HTERT RPE-1 (cell line): ENCODE data around the gene PVR.
"Not testable (repeated sequence)": the region's sequence is repeated elsewhere in the genome, so short reads cannot be mapped to it uniquely, and the experiment has no call there.

Experiments used
- in situ Hi-C: fragments of 300-500 bp; cut with MboI; formaldehyde crosslinking; loops from 4 replicates; pipeline ENCODE4 v1.14.3; 2020; ENCODE audit warnings: low sequenced_read_pairs

Gene PVR

GRCh38 chr19:44617110-44617880, 26.4 kb upstream of the PVR start:
- in situ Hi-C loops = no loop called here

GRCh38 chr19:44618640-44619357, 24.9 kb upstream of the PVR start:
- in situ Hi-C loops = no loop called here

GRCh38 chr19:44620667-44621066, 23.0 kb upstream of the PVR start:
- in situ Hi-C loops = no loop called here

- in situ Hi-C loops = no loop called here
Observed at GRCh38 chr19:44621367-44621766, 22.3 kb upstream of the PVR start.

- in situ Hi-C loops = no loop called here
Observed at GRCh38 chr19:44623080-44623479, 20.6 kb upstream of the PVR start.

- in situ Hi-C loops = no loop called here
Observed at GRCh38 chr19:44623626-44624025, 20.1 kb upstream of the PVR start.

GRCh38 chr19:44624840-44625354, 18.8 kb upstream of the PVR start:
- in situ Hi-C loops = no loop called here

GRCh38 chr19:44625637-44626036, 18.1 kb upstream of the PVR start:
- in situ Hi-C loops = not testable (repeated sequence)

GRCh38 chr19:44626048-44626624, 17.6 kb upstream of the PVR start:
- in situ Hi-C loops = no loop called here

- in situ Hi-C loops = no loop called here
Observed at GRCh38 chr19:44627631-44628030, 16.1 kb upstream of the PVR start.

- in situ Hi-C loops = no loop called here
Observed at GRCh38 chr19:44628793-44629192, 14.9 kb upstream of the PVR start.

GRCh38 chr19:44631611-44632010, 12.1 kb upstream of the PVR start:
- in situ Hi-C loops = not testable (repeated sequence)

- in situ Hi-C loops = not testable (repeated sequence)
Observed at GRCh38 chr19:44634058-44634457, 9.7 kb upstream of the PVR start.

- in situ Hi-C loops = no loop called here
Observed at GRCh38 chr19:44634785-44635184, 8.9 kb upstream of the PVR start.

- in situ Hi-C loops = no loop called here
Observed at GRCh38 chr19:44635581-44636438, 7.9 kb upstream of the PVR start.

GRCh38 chr19:44636439-44637389, 7.0 kb upstream of the PVR start:
- in situ Hi-C loops = no loop called here

- in situ Hi-C loops = no loop called here
Observed at GRCh38 chr19:44637390-44637764, 6.3 kb upstream of the PVR start.

- in situ Hi-C loops = no loop called here
Observed at GRCh38 chr19:44640518-44640917, 3.2 kb upstream of the PVR start.

- in situ Hi-C loops = no loop called here
Observed at GRCh38 chr19:44641501-44642265, 2.0 kb upstream of the PVR start.
